Measurements from ENCODE around the gene RCSD1. TPM values are rescaled to one million over a fixed set of nuclear protein-coding genes. Genes with fewer than 3 reads are reported as not detected.

Gene RCSD1
- total RNA-seq, 2 donors from 2014 or later, result 88.0 to 101 TPM

DNA sequence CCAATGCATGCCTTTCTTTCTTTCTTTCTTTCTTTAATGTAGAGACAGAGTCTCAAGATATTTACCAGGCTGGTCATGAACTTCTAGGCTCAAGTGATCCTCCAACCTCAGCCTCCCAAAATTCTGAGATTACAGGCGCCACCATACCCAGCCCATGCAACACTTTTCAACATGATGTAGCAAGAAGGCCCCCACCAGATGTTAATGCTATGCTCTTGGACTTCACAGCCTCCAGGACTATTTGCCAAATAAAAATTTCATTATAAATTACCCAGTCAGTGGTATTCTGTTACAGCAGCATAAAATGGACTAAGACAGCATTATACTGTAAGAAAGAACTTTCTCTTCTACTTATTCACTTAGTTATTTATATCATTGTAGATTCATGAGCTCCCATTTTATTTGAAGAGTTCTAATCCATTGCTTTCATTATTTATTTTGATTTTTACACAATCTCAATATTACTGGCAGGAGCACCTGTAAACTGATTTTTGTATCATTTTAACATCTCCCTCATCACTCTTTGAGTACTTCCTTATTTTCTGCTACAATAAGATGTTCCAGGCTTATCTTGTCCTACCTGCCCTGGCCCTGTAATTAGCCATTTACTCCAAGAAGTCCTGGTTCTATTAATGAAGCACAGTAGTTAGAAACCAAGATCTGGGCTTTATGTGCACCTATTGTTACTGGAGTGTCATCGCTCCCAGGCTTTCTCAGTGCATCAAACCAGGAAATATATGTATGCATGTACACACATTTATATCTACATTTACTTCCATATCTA lies 4.8 kb upstream of the RCSD1 start:
- no peak for DNase-seq
- peaks cover 55% of the 10 kb centered on the region for H3K4me1 Mint-ChIP-seq

GRCh38 chr1:167627615-167627864 lies 2.5 kb upstream of the RCSD1 start:
- H3K4me1 Mint-ChIP-seq, result peaks cover 44% of the 10 kb centered on the region
- DNase-seq, result no peak

More for the DNA sequence above, 4.8 kb upstream of the RCSD1 start:
- H3K9me3 ChIP-seq (ENCODE audit: control insufficient read depth, low read length, poor library complexity, severe bottlenecking), result no peaks in the 10 kb centered on the region
- H3K27me3 Mint-ChIP-seq, result no peaks in the 10 kb centered on the region
- H3K27ac Mint-ChIP-seq, result peak overlapping the region; percentile 70
- H3K4me3 Mint-ChIP-seq, result no peak overlapping the region
- H3K36me3 Mint-ChIP-seq (ENCODE audit: low read depth), result peaks cover 6% of the 10 kb centered on the region
- ATAC-seq, result no peak

GRCh38 chr1:167627865-167628641 lies 2.0 kb upstream of the RCSD1 start:
- Mint-ChIP-seq H3K36me3 (ENCODE audit: low read depth) (peaks cover 11% of the 10 kb centered on the region), H3K4me3 (peak overlapping the region; percentile 97), H3K27ac (peak overlapping the region; percentile 98), H3K27me3 (no peaks in the 10 kb centered on the region), H3K4me1 (peaks cover 46% of the 10 kb centered on the region)
- DNase-seq (peak; percentile 55 to 73 (median 57)), ATAC-seq (peak; percentile 84)
- H3K9me3 ChIP-seq (ENCODE audit: control insufficient read depth, low read length, poor library complexity, severe bottlenecking), result no peaks in the 10 kb centered on the region

More at GRCh38 chr1:167627615-167627864, 2.5 kb upstream of the RCSD1 start:
- Mint-ChIP-seq H3K27me3 (no peaks in the 10 kb centered on the region), H3K4me3 (peak overlapping the region; percentile 97), H3K27ac (peak overlapping the region; percentile 98), H3K36me3 (ENCODE audit: low read depth) (peaks cover 10% of the 10 kb centered on the region)
- no peaks in the 10 kb centered on the region for H3K9me3 ChIP-seq (ENCODE audit: control insufficient read depth, low read length, poor library complexity, severe bottlenecking)
- ATAC-seq, result peak; percentile 0

DNA sequence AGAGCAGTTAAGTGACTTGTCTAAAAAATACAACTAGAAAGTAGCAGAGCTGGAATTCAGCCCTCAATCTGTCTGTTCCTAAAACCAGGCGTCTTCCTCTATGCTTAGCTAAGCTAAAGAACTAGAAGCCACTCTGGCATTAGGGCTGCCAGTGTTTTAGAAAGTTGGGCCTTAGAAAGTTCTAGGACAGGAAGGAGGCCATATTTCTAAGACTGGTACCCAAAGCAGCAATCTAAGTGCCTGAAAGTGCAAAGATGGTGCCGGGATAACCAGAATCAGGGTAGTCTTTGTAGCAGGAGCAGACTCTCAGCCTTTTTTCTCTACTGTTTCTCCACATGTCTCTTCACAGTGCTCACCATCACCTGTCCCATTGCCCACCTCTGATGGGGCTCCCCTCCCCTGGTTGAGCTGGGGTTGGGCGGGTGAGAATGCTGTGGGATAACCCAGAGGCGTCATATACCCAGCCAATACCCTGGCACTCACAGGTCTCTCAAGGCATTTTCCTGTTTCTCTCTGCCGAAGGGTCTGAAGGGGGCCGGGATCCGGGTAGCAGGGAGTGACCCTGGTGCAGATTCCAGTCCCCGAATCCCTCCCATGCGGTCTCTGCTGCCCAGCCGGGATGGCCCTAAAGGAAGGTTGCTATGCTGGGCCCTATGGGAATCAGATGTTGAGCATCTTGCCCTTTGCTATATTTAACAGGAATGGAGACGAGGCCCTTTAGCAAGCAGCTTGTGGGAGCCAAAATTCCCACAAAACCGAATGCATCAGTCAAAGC lies 1.1 kb upstream of the RCSD1 start:
- no peaks in the 10 kb centered on the region for H3K27me3 Mint-ChIP-seq
- peak overlapping the region; percentile 97 for H3K4me3 Mint-ChIP-seq
- DNase-seq, result no peak
- peaks cover 48% of the 10 kb centered on the region for H3K4me1 Mint-ChIP-seq
- peaks cover 11% of the 10 kb centered on the region for H3K36me3 Mint-ChIP-seq (ENCODE audit: low read depth)
- no peak for ATAC-seq
- peak overlapping the region; percentile 98 for H3K27ac Mint-ChIP-seq
- no peaks in the 10 kb centered on the region for H3K9me3 ChIP-seq (ENCODE audit: control insufficient read depth, low read length, poor library complexity, severe bottlenecking)

DNA sequence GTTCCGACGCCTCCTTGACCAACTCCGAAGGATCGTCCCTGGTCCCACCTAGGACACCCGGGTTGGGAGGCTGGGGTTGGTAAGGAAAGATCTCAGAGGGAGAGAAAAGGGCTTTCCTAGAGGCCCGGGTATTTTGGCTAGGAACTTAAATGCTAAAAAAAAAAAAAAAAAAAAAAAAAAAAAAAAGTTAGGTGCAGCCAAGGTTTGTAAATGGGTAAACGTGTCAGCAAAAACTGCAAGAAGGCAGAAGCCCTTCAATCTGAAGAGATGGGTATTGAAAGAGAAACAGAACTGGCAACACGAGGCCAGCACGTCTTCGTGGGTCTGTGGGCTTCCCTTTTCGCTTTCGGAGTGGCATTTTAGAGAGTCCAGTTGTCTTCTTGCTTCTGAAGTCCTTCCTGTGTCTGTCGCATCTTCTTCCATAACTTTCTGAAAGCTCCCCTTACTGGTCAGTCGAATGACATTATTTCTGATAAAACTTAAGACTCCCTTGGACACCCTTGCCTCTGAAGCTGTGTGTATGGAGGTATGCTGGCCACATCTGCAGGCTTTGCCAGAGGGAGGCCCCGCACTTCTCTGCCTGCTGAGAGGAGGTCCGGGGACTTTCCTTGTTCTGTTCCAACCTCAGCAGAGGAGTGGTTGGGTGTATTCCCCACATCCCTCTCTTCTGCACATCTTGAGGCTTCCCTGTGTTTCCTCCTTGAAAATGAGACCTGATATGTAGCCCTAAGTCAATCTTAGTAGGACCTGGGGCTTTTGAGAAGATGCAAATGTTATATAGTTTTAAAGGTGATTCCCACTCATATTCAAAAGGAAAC lies 745 bp downstream of the RCSD1 start:
- no peak for ATAC-seq
- Mint-ChIP-seq H3K36me3 (ENCODE audit: low read depth) (peaks cover 10% of the 10 kb centered on the region), H3K27me3 (no peaks in the 10 kb centered on the region), H3K27ac (peak overlapping the region; percentile 98), H3K4me3 (peak overlapping the region; percentile 97), H3K4me1 (peaks cover 55% of the 10 kb centered on the region)
- no peaks in the 10 kb centered on the region for H3K9me3 ChIP-seq (ENCODE audit: control insufficient read depth, low read length, poor library complexity, severe bottlenecking)
- DNase-seq, result no peak

- no peaks in the 10 kb centered on the region for H3K9me3 ChIP-seq (ENCODE audit: control insufficient read depth, low read length, poor library complexity, severe bottlenecking)
- H3K27me3 Mint-ChIP-seq, result no peaks in the 10 kb centered on the region
- no peak for ATAC-seq
- peaks cover 10% of the 10 kb centered on the region for H3K36me3 Mint-ChIP-seq (ENCODE audit: low read depth)
- no peak for DNase-seq
- peak overlapping the region; percentile 98 for H3K27ac Mint-ChIP-seq
- peak overlapping the region; percentile 97 for H3K4me3 Mint-ChIP-seq
- peaks cover 56% of the 10 kb centered on the region for H3K4me1 Mint-ChIP-seq
Observed at GRCh38 chr1:167631386-167631935, 1.4 kb downstream of the RCSD1 start.

DNA sequence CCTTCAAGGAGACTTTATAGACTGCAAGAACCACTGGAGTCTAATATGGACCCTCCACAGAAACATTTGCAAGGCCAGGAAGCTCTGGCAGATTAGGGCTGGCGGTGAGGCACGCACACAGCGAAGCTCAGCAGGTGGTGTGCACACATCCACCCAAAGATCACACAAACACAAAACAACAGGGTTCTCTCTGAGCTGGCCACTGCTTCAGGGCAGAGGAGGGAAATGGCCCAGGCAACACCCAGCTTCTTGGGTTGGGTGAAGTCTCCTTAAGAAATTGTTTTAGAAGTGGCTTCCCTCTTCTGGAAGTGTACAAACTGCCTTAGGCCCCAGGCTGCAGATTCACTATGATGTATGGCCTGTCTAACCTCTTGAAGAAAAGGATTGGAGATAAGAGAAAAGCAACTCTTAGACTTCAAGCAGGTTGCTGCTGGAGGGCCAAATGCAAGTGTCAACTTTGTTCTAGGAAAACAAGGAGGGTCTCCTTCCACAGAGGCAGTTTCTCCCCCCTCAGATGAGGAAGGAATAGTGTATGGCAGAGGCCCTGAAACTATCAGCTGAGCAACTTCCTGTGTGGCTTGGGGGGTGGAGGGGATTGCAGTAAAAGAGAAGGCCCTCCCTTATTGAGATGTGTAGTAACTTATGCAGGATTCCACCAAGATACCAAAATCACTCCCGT lies 2.0 kb downstream of the RCSD1 start:
- Mint-ChIP-seq H3K4me1 (peaks cover 61% of the 10 kb centered on the region), H3K4me3 (peak overlapping the region; percentile 97), H3K27ac (peak overlapping the region; percentile 98), H3K36me3 (ENCODE audit: low read depth) (peaks cover 10% of the 10 kb centered on the region), H3K27me3 (no peaks in the 10 kb centered on the region)
- no peaks in the 10 kb centered on the region for H3K9me3 ChIP-seq (ENCODE audit: control insufficient read depth, low read length, poor library complexity, severe bottlenecking)
- DNase-seq (no peak), ATAC-seq (peak; percentile 10)

- ATAC-seq (no peak), DNase-seq (no peak)
- Mint-ChIP-seq H3K27ac (peak overlapping the region; percentile 98), H3K4me1 (peaks cover 65% of the 10 kb centered on the region), H3K4me3 (peak overlapping the region; percentile 97), H3K27me3 (no peaks in the 10 kb centered on the region), H3K36me3 (ENCODE audit: low read depth) (peaks cover 10% of the 10 kb centered on the region)
- H3K9me3 ChIP-seq (ENCODE audit: control insufficient read depth, low read length, poor library complexity, severe bottlenecking), result no peaks in the 10 kb centered on the region
Observed at GRCh38 chr1:167633258-167633944, 3.4 kb downstream of the RCSD1 start.

DNA sequence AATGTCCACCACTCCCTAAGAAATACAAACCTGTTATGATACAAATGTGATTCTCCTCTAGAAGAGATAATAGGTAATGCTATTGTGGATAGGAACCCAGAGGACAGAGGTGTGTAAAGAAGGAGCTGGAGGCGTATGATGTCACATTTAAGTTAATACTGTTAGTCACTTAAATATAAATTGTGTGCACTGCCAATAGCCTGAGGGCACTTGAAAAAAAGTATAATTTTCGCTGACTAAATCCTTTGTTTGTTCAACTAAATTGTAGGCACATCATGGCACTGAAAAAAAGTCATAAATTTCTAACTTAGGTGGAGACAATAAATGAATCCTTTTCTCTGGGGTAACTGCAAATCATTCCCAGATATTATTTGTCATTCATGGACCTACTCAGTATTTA lies 4.4 kb downstream of the RCSD1 start:
- H3K27me3 Mint-ChIP-seq, result no peaks in the 10 kb centered on the region
- DNase-seq (no peak), ATAC-seq (no peak)
- peaks cover 10% of the 10 kb centered on the region for H3K36me3 Mint-ChIP-seq (ENCODE audit: low read depth)
- peak overlapping the region; percentile 97 for H3K4me3 Mint-ChIP-seq
- H3K27ac Mint-ChIP-seq, result peak overlapping the region; percentile 98
- H3K9me3 ChIP-seq (ENCODE audit: control insufficient read depth, low read length, poor library complexity, severe bottlenecking), result no peaks in the 10 kb centered on the region
- peaks cover 58% of the 10 kb centered on the region for H3K4me1 Mint-ChIP-seq

- DNase-seq (no peak), ATAC-seq (no peak)
- H3K36me3 Mint-ChIP-seq (ENCODE audit: low read depth), result peaks cover 8% of the 10 kb centered on the region
- H3K27ac Mint-ChIP-seq, result peak overlapping the region; percentile 98
- peaks cover 59% of the 10 kb centered on the region for H3K4me1 Mint-ChIP-seq
- H3K4me3 Mint-ChIP-seq, result peak overlapping the region; percentile 5
- H3K9me3 ChIP-seq (ENCODE audit: control insufficient read depth, low read length, poor library complexity, severe bottlenecking), result no peaks in the 10 kb centered on the region
- H3K27me3 Mint-ChIP-seq, result no peaks in the 10 kb centered on the region
Observed at GRCh38 chr1:167635156-167635648, 5.2 kb downstream of the RCSD1 start.

DNA sequence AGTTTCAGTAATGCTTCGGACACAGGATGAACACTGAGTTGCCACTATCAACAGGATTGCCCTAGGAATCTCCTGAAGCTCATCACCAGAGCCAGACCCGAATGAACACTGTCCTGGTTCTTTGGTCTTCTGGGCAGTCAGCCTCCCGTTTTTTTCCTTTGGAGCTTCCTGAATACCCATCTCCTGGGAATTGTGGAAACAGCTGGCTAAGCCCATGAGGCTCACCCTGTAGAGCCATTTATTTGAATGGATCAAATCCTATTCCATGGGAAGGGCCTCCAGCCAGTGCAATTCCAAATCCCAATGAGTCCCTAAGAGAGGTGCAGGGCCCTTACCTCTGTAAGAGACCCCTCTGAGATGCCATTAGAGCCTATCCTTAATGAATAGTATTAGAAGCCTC lies 5.9 kb downstream of the RCSD1 start:
- no peaks in the 10 kb centered on the region for H3K27me3 Mint-ChIP-seq
- peak overlapping the region; percentile 98 for H3K27ac Mint-ChIP-seq
- peaks cover 5% of the 10 kb centered on the region for H3K36me3 Mint-ChIP-seq (ENCODE audit: low read depth)
- no peaks in the 10 kb centered on the region for H3K9me3 ChIP-seq (ENCODE audit: control insufficient read depth, low read length, poor library complexity, severe bottlenecking)
- peak overlapping the region; percentile 87 for H3K4me3 Mint-ChIP-seq
- H3K4me1 Mint-ChIP-seq, result peaks cover 65% of the 10 kb centered on the region
- ATAC-seq (no peak), DNase-seq (no peak)

Data from T-helper 17 cell (primary cell).